Measurements from ENCODE around the gene TRAPPC5.

The TRAPPC5 gene

DNA sequence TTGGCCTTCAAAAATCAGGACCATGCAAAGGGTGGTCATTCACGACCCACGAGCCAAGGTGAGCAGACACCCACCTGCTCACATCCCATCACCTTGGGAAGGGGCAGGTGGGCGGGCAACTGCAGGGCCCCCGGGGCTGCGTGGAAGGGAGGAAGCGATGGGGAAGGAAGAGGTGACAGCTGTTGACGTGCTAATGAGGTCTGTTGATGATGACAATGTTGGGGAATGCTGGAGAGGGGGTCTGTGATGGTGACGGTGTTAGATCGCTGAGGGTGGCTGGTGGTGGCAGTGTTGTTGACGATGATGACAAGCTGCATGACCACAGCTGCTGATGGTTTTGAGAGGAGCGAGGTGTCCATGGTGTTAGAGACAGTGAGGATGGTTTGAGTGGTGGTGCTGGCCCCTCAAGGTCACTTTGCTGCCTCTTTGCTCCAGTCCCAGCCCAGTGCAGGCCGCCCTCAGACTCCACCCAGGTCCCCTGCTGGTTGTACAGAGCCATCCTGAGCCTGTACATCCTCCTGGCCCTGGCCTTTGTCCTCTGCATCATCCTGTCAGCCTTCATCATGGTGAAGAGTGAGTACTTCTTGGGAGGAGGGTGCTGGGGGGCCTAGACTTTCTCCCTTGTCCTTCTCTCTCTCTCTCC lies 2.8 kb upstream of the TRAPPC5 start:
- DNase-seq, result no peak

DNA sequence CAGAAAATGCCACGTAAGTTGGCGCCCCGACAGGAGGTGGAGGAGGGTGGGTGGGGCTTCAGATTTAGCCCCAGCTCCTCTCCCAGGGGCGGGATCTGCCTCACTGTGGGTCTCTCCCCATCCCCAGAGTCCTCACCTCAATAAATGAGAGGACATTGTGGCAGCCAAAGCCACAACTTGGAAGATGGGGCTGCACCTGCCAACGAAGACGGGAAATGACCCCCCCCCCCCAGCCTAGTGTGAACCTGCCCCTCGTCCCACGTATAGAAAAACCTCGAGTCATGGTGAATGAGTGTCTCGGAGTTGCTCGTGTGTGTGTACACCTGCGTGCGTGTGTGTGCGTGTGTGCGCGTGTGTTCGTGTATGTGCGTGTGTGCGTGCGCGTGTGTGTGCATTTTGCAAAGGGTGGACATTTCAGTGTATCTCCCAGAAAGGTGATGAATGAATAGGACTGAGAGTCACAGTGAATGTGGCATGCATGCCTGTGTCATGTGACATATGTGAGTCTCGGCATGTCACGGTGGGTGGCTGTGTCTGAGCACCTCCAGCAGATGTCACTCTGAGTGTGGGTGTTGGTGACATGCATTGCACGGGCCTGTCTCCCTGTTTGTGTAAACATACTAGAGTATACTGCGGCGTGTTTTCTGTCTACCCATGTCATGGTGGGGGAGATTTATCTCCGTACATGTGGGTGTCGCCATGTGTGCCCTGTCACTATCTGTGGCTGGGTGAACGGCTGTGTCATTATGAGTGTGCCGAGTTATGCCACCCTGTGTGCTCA lies 1.5 kb upstream of the TRAPPC5 start:
- no peak for DNase-seq

DNA sequence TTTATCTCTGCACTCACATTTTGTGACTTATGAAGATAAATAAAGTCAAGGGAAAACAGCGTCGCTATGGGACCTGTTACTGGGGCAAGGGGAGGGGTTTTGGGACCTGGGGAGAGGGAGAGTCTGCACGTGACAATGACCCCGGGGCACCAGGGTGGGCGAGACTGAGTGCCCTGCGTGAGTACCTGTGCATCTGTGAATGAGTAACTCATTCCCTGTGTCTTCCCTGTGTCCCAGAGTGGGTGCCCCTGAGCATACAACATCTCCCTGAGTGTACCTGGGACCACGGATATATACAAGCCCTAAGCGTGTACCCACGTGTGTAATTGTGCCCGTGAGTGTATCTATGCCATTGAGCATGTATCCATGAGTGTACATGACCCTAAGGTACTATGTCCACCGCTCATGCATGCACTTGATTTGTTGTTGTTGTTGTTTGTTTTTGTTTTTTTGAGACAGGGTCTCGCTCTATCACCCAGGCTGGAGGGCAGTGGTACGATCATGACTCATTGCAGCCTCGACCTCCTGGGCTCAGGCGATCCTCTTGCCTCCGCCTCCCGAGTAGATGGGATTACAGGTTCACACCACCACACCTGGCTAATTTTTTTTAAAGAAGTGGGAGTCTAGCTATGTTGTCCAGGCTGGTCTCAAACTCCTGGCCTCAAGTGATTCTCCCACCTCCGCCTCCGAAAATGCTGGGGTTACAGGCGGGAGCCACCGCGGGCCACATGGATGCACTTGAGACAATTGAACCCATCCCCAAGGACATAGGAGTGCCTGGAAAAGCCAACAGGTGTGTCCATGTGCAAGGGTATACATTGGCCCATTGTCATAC lies 645 bp upstream of the TRAPPC5 start:
- DNase-seq, result no peak

DNA sequence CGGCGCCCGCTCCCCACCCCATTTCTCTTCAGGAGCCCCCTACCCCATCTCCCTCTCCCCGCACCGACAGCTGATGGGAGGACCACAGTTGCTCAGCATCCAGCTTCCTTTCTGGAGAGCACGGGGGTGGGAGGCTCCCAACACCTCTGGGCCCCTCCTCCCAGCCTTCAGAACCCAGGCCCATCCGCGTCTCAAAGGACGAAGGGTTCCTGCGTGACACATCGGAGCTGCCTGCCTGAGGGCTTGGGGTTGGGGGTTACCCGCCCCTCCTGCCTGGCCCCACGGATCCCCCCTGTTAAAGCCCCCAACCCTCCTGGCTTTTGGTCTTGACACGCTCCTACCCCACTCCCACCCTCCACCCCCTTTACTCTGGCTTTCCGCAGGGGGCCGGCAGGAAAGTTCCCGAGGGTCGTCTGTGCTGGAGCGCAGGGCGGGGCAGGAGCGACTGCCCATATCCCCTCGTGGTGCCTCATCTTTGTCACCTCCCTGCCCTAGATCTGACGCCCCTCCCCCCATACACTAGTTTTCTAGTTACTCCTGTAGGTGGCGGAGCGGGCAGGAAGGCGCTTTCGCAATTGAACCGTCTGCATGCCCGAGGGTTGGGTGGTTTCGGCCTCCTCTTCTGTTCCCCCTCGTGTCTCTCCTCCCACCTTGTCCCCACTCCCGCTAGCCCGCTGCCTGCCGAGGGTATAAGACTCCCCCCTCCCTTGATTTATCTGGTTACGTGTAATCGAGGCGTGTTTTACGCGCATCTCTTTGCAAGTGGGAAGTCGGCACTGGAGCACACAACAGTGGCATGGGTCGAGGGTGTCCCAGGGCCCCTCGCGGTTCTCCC lies 924 bp downstream of the TRAPPC5 start:
- no peak for DNase-seq

DNA sequence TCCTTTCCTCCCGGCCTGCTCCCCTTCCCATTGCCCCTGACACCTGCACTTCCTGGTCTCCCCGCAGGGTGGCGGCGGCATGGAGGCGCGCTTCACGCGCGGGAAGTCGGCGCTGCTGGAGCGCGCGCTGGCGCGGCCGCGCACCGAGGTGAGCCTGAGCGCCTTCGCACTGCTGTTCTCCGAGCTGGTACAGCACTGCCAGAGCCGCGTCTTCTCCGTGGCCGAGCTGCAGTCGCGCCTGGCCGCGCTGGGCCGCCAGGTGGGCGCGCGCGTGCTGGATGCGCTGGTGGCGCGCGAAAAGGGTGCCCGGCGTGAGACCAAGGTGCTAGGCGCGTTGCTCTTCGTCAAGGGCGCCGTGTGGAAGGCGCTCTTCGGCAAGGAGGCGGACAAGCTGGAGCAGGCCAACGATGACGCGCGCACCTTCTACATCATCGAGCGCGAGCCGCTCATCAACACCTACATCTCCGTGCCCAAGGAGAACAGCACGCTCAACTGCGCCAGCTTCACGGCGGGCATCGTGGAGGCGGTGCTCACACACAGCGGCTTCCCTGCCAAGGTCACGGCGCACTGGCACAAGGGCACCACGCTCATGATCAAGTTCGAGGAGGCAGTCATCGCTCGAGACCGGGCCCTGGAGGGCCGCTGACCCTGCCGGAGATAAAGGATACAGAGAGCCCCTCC lies 1.7 kb downstream of the TRAPPC5 start:
- no peak for DNase-seq

DNA sequence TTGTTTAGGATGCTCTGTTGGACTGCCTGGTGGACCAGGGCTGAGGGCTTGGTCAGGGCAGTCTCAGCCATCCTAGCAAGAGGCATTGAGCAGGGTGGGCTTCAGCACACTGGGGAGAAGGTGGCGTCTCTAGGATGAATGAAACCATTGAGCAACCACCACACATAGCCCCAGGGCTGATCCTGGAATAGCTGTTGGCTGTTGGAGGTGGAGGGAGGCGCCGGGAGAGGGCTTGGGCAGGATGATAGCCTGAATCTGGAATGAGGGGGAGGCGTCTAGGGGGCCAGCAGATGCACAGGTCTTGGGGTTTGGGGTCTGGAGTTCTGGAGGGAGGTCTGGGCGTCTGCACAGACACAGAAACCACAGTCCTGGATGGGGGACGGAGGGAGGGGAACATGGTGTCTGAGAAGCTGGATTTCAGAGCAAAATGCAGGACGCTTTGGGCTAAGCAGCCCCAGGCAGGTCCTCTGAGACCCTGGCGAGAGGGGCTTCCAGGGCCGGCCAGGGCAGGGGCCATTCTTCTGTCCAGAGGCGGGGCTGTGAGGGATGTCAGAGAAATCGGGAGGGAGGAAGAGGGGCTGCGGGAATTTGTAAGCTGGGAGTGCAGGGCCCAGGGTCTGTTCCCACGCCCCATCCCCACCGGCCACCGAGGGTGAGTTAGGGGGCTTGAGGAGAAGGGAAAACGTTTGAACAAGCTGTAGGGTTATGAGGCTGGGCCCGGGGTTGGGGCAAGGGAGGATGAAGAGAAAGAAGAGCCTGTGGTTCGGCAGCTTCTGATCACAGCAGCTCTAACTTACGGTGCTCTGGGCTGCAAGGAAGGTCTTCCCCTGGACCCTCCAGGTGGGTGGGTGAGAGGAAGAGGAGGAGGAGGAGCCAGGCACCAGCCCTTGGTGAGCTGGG lies 5.2 kb downstream of the TRAPPC5 start:
- DNase-seq, result no peak

DNA sequence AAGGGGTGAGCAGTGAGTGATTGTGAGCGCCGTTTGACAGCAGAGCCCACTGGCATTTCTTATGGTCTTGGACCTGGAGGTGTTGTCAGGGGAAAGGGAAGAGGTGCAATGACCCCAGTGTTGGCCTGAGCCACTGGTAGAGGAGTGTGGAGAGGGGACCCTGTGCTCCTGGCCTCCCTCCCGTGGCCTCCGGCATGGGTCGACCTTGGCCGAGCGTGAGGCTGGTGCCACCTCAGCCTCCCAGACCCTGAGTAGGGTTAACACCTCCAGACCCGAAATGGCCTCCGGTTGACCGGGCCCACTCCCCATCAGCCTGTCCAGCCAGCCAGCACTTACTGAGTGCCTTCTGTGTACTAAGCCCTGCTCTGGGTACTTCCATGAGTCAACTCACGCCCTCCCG lies 6.5 kb downstream of the TRAPPC5 start:
- no peak for DNase-seq

DNA sequence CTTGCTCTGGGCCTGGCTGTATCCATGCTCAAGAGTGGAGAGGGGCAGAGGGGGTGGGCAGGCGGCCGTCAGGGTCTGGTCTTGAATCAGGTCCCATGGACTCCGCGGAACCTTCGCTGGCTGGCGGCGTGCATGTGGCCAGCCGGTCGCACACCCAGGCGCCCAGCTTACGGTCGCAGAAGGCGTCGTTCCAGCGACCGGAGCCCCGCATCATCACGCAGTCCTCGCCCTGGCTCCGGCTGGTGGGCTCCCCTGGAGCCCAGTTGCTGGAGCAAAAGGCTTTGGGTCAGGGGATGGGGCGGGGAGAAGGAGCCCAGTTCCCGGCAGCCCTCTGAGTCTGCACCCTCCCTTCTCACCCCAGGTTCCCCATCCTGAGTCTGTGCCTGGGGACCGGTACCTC lies 8.5 kb downstream of the TRAPPC5 start:
- DNase-seq, result no peak

DNA sequence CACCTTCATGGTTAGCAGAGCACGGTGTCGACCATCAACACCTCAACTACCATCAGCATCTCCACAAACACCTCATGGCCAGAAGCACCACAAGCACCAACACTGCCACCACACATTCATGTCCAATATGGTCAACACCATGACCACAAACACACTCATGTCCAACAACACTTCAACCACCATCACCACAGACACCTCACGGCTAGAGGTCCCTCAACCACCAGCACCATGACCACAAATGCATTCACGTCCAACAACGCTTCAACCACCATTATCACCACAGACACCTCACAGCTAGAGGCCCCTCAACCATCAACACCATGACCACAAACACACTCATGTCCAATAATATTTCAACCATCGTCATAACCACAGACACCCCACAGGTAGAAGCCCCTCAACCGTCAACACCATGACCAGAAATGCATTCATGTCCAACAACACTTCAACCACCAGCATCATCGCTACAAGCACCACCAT lies 10.2 kb downstream of the TRAPPC5 start:
- no peak for DNase-seq

DNA sequence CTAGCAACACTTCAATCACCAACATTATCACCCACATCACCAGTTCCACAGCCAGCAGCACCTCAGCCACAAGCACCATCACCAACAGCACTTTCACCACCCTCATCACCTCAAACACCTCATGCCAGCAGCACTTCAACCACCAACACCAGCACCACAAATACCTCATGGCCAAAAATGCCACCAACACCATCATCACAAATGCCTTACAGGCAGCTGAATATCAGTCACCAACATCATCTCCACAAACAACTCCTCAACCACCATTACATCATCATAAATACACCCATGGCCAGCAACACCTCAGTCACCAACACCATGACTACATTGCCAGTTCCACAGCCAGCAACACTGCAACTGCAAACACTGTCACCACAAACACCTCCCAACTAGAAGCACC lies 10.9 kb downstream of the TRAPPC5 start:
- DNase-seq, result no peak

DNA sequence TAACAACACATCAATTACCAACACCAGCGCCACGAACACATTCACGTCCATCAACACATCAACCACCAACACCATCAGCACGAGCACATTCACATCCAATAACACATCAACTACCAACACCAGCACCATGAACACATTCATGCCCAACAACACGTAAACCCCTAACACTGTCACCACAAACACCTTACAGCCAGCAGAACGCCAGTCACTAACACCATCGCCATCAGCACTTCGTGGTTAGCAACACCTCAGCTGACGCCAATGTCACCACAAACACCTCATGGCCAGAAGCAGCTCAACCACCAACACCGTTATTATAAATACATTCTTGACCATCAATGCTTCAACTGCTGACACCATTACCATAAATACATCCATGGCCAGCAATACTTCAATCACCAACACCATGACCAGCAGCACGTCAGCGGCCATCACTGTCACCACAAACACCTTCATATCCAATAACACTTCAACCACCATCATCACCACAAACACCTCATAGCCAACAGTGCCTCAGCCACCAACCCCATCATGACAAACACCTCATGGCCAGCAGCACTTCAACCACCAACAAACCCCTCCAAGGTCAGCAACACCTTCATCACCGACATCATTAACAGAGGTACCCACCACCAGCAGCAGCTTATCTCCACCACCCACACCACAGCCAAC lies 11.9 kb downstream of the TRAPPC5 start:
- no peak for DNase-seq

DNA sequence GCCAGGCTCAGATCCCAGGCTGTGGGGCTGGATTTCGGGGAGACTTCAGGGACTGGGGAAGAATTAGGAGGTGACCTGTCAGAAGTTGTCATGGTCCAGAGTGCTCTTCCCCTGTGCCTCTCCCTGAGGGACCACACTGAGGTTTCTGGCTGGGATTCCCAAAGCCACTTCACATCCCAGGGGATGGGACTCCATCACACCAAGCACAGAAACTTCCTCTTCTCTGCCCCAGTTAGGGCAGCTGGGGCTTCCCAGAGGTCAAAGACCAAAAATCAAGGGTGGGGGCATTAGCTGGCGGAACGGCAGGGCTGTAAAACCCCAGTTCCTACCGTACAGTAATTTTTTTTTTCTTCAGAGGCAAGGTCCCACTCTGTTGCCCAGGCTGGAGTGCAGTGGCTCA lies 13.9 kb downstream of the TRAPPC5 start:
- no peak for DNase-seq

DNA sequence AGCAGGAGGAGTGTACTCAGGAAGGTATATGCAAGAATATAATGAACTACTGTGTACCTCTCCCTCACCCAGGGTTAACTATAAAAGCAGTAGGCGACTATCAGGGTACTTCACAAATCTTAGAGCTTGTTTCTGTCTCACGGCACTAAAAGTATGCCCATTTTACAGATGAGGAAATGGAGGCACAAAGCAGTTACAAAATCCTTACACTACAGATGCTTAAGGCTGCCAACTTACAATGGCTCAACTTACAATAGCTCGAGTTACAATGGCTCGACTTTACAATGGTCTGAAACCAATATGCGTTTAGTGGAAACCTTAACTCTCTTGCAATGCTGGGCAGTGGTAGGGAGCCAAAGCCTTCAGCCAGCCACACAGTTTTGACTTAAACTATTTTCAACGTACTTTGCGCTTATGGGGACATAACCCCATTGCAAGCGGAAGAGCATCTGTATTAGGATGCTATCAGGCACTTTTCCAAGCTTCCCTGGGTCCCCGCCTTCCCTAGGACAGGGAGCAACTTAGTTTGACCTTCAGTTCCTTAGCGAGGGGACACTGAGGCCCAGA lies 17.2 kb downstream of the TRAPPC5 start:
- DNase-seq, result no peak

DNA sequence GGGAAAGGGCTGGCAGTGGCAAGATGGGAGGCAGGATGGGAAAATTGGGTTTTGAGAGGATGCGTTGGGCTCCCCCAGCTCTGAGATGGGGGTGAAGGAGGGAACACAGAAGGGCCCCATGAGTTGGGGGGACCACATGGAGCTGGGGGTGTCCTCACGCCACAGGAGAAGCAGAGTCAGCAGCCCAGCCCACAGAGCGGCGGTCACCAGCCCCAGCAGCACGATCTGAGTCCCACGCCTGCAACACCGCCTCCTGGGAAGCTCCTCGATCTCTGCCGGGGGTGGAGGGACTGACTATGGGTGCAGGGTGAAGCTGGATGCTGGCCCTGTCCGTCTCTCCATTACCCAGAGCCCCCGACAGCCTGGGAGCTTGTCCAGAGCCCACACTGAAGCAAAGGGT lies 17.9 kb downstream of the TRAPPC5 start:
- DNase-seq, result no peak

DNA sequence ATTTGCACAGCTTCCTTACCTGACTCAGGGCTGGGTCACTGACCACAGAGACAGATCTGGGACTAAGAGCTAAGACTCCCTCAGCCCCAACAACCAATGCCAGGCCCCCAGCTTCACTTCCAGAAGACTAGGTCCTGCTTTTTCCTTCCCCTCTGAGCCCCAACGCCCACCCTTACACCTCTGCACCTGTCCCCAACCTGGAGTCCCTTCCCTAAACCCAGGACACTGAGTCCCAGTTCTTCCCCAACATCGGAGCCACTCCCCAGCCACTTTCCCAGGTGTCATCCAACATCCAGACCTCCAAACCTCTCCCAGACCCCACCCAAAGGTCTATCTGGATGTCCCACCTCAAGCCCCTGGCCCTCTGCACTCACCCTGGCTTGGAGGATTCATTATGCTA lies 18.4 kb downstream of the TRAPPC5 start:
- no peak for DNase-seq

DNA sequence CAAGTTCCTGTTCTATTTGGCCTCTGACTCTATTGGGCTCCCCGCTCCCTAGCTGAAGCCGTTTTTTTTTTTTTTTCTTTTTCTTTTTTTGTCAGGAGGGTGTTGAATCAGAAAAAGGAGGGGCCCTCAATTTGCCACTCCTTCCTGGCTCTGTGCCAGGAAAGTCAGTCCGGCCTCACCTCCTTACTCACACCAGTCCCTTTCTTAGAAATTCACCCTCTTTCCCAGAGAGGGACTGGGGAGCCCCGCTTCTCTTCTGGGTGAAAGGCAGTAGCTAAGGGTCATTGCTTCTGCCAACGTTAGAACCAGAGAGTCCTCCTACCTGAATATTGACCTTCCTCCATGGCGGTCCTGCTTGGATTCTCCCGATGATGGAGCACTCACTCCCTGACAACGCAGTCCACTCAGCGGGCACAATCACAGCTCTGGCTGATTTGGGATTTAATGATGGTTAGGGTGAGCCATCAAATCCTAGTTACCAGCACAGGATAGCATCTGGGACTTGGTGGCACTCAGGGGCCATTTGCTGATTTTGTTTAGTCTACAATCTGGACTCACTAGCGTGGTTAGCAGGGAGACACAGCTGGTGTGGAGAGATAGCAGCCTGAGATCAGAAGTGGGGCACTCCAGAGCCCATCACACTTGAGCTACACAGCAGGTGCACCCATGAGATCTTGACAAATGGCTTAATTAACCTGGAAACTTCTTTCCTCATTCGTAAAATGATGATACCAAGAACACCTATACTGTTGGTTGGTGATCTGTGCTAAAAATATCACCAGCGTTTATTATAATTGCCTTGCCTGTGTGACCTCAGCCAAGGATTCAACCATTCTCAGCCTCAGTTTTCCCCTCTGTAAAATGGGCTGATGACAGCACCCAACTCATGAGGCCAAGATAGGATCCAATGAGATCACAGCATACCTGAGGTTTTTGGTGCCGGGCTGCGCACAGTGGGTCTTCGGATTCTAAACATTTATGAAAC lies 19.1 kb downstream of the TRAPPC5 start:
- DNase-seq, result no peak

DNA sequence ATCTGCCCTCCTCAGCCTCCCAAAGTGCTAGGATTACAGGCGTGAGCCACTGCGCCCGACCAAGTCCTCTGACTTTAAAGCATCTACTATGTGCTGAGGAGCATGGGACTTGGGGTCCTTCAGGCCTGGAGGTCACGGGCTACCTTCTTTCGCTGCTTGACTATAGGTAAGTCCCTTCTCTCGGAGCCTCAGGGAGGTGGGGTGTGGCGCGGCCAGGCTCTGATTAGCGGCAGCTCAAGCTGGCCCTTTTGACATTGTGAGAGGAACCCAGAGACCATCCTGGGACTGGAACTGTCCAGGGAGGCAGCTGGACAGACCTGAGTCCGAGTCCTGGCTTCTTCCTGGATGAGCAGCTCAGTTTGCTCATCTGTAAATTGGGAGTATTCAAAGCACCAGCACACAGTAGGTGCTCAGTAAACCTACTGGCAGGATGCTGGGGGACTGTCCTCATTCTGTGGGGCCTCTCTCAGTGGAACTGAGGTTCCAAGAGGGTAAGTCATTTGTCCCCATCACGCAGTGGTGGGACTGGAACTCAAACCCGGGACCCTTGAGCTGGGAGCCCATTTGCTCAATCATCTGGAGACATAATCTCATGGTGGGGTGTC lies 20.5 kb downstream of the TRAPPC5 start:
- no peak for DNase-seq

Measured in NCI-H2107 (cell line).